SKM-1 treated with dmso at 0.1 percent for 144 hours (cell line): ENCODE measurements around the gene WDR41.
"Not testable (repeated sequence)": the region's sequence is repeated elsewhere in the genome, so short reads cannot be mapped to it uniquely, and the experiment has no call there.

Experiments
- DNase-seq: peaks from one replicate; lab custom pipeline; 2025; ENCODE audit not compliant: unreplicated experiment; lab: John Stamatoyannopoulos, UW

WDR41 gene

GRCh38 chr5:77491783-77492652, at the start of gene WDR41:
Gene WDR41 (minus strand): TSS chr5:77492316. CDS start chr5:77492220, 96 bp downstream.
- DNase-seq: peak; percentile 89

GRCh38 chr5:77531297-77531696, 39.2 kb upstream of the WDR41 start:
- no peak for DNase-seq

GRCh38 chr5:77518304-77518703, 26.2 kb upstream of the WDR41 start:
- DNase-seq: peak; percentile 9

GRCh38 chr5:77514457-77514856, 22.3 kb upstream of the WDR41 start:
- no peak for DNase-seq

- no peak for DNase-seq
Measured at GRCh38 chr5:77513321-77513720, 21.2 kb upstream of the WDR41 start.

- not testable (repeated sequence) for DNase-seq
Measured at GRCh38 chr5:77501132-77501531, 9.0 kb upstream of the WDR41 start.

- no peak for DNase-seq
Measured at GRCh38 chr5:77499973-77500372, 7.9 kb upstream of the WDR41 start.

GRCh38 chr5:77499441-77499840, 7.3 kb upstream of the WDR41 start:
- DNase-seq: no peak

GRCh38 chr5:77498952-77499351, 6.8 kb upstream of the WDR41 start:
- no peak for DNase-seq

GRCh38 chr5:77494935-77495334, 2.8 kb upstream of the WDR41 start:
- DNase-seq: no peak

GRCh38 chr5:77492653-77493000, 511 bp upstream of the WDR41 start:
- no peak for DNase-seq

GRCh38 chr5:77490741-77491344, 1.3 kb downstream of the WDR41 start:
- not testable (repeated sequence) for DNase-seq

GRCh38 chr5:77486344-77486962, 5.7 kb downstream of the WDR41 start:
- DNase-seq: no peak

GRCh38 chr5:77483682-77484081, 8.4 kb downstream of the WDR41 start:
- DNase-seq: peak; percentile 55

GRCh38 chr5:77475041-77475440, 17.1 kb downstream of the WDR41 start:
- not testable (repeated sequence) for DNase-seq

GRCh38 chr5:77468875-77469274, 23.2 kb downstream of the WDR41 start:
- not testable (repeated sequence) for DNase-seq

- DNase-seq: no peak
Measured at GRCh38 chr5:77463905-77464304, 28.2 kb downstream of the WDR41 start.

- no peak for DNase-seq
Measured at GRCh38 chr5:77461287-77461686, 30.8 kb downstream of the WDR41 start.

- DNase-seq: no peak
Measured at GRCh38 chr5:77454123-77454522, 38.0 kb downstream of the WDR41 start.

- no peak for DNase-seq
Measured at GRCh38 chr5:77452351-77452750, 39.8 kb downstream of the WDR41 start.

GRCh38 chr5:77449981-77450380, 42.1 kb downstream of the WDR41 start:
- no peak for DNase-seq

GRCh38 chr5:77449277-77449676, 42.8 kb downstream of the WDR41 start:
- DNase-seq: peak; percentile 38
